GM18499 (cell line): ENCODE results near the gene ZNF391.
"Not testable (repeated sequence)": the region's sequence is repeated elsewhere in the genome, so short reads cannot be mapped to it uniquely, and the experiment has no call there.

Experiments
- ATAC-seq: cut with Tn5 transposase; IDR thresholded peaks from one replicate; pipeline ENCODE4 v1.9.1; 2021; ENCODE audit warnings: moderate number of reproducible peaks; ENCODE audit not compliant: insufficient read depth, unreplicated experiment

The ZNF391 gene

GRCh38 chr6:27419363-27419762 lies 30.8 kb downstream of the ZNF391 start:
- no peak for ATAC-seq

- no peak for ATAC-seq
Measured at GRCh38 chr6:27422651-27423332, 34.2 kb downstream of the ZNF391 start.

GRCh38 chr6:27424851-27425250 lies 36.3 kb downstream of the ZNF391 start:
- ATAC-seq: not testable (repeated sequence)

- ATAC-seq: no peak
Measured at GRCh38 chr6:27426045-27426620, 37.6 kb downstream of the ZNF391 start.

- no peak for ATAC-seq
Measured at GRCh38 chr6:27428502-27428901, 39.9 kb downstream of the ZNF391 start.

GRCh38 chr6:27428966-27429365 lies 40.4 kb downstream of the ZNF391 start:
- ATAC-seq: no peak

GRCh38 chr6:27433714-27434113 lies 45.2 kb downstream of the ZNF391 start:
- no peak for ATAC-seq

- no peak for ATAC-seq
Measured at GRCh38 chr6:27439371-27439770, 50.8 kb downstream of the ZNF391 start.

GRCh38 chr6:27441001-27441400 lies 52.4 kb downstream of the ZNF391 start:
- no peak for ATAC-seq

- ATAC-seq: no peak
Measured at GRCh38 chr6:27442932-27443331, 54.4 kb downstream of the ZNF391 start.

GRCh38 chr6:27448456-27448855 lies 59.9 kb downstream of the ZNF391 start:
- no peak for ATAC-seq

GRCh38 chr6:27451660-27452390 lies 63.3 kb downstream of the ZNF391 start:
- no peak for ATAC-seq

GRCh38 chr6:27452496-27452897 lies 63.9 kb downstream of the ZNF391 start:
- no peak for ATAC-seq
